GM21717 (cell line): ENCODE results near the gene NAV2.

Source experiments
- ATAC-seq: cut with Tn5 transposase; IDR thresholded peaks from one replicate; pipeline ENCODE4 v1.9.1; 2021; ENCODE audit warnings: mild to moderate bottlenecking, moderate library complexity; ENCODE audit not compliant: unreplicated experiment

NAV2 gene

GRCh38 chr11:20011307-20011951 lies 298.8 kb downstream of the NAV2 start:
- ATAC-seq: no peak

- no peak for ATAC-seq
These were observed 300.9 kb downstream of the NAV2 start for GRCh38 chr11:20013346-20014066.

GRCh38 chr11:20014067-20014402 lies 301.4 kb downstream of the NAV2 start:
- no peak for ATAC-seq

DNA sequence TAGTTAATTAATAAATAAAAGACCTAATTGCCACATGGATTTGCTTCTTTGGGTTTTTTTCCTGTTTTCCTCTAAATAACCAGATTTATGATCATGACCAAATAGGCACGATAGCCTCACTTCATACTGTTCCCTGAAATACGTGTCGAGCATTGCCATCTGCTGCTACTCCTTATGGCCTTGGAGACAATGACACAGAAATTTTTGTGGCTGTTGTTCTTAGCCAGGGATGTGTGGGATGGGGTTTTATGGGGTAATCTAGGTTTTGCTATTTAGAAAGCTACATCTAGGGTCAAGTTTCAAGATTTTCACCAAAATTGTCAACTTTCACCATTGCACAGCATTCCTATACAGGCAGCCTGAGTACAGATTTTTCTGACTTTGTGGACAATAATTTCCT lies 302.5 kb downstream of the NAV2 start:
- no peak for ATAC-seq

DNA sequence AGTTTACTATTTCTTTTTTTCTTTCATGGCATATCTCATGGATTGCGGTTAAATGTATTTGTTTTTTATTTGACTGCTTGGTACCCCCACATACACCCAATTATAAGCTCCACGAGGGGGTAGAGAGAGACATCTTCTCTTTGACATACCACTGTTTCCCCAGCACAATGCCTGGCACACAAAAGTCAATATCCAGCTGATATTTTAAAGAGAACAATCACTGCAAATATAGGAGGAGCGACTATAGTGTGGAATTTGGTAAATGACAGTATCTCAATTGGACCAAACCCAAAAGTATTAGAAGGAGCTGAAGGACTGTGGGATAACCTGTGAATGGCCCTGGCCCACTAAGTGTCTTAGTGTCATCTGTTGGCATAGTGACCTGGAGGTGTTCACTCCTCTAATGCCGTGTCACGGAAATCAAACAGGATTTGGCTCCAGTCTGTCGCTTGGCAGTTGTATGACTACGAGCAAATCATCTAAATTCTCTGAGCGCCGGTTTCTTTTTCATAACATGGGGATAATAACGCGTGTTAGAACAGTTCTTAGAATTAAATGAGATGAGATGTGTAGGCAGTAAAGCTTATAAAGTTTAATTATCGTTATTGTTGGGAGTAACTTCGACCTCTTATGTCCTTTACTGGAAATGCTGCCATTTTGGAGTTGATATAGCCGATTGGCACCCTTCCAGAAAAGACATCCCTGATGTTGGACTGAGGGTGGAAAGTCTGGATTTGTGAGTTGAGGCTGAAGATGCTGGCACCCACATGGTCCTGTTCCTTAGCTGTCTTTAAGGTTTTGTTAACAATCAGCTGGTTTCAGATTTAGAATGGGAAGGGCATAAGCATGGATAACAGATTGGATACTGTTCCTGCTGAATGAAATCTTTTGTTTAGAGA lies 303.1 kb downstream of the NAV2 start:
- no peak for ATAC-seq

- no peak for ATAC-seq
These were observed 303.9 kb downstream of the NAV2 start for GRCh38 chr11:20016526-20016925.

DNA sequence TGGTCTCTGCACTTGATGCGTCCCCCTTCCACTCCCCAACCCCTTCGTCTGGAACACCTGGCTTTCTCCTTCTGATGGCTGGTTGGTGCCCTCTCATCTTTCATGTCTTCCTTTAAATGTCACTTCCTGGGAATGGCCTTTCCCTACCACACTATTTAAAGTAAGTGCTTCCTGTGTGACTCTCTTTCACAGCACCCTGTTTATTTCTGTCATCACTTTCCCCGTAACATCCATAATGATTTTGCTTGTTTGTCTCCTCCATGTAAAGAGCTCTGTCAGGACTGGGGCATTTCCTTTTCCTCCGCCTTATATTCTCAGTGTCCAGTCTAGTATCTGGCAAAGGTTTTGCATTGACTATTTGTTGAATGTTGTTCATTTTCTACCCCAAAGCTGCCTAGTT lies 304.7 kb downstream of the NAV2 start:
- no peak for ATAC-seq

- ATAC-seq: no peak
These were observed 307.6 kb downstream of the NAV2 start for GRCh38 chr11:20020198-20020597.

DNA sequence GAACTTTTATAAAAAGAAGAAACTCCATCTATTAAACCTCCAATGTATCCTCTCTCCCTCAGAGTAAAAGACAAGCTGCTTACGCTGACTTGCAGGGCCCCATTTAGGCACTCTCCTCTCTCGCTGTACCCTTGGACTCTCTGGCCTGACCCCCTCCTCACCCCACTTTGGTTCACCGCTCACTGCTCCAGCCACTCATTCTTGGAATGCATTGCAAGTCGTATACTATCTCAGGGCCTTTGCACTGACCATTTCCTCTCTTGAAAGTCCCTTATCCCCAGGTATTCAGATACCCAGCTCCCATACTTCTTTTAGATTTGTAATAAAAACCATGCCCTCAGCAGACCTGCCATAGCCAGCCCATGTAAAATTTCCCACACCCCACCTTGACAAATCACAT lies 308.1 kb downstream of the NAV2 start:
- no peak for ATAC-seq

GRCh38 chr11:20021212-20021611 lies 308.6 kb downstream of the NAV2 start:
- ATAC-seq: no peak

DNA sequence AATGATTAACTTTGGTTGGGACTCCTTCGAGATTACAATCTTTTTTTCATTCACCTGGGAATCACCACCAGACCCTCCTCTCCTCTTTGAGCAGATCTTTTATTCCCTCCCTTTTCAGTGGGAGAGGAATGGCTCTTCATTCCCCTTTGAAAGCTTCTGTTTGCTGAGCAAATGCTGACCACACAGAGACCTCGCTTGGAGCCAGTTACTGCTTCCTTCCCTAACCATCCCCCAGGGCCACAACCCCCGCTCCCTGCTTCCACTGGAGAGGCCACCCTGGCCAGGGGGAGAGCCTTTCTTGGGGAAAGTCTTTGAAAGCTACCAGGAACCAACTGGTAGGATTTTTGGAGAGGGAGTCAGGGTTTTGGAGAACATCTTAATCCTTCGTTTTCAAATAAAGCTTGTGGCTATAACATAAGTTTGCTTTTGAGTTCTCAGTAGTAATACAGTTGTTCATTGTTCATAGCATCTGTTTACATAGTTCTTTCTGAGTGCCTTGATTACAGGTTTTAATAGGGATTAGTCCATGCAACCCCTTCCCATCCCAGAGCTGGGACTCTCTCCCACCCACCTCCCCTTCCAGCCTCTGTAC lies 309.2 kb downstream of the NAV2 start:
- ATAC-seq: no peak

GRCh38 chr11:20022363-20023081 lies 309.9 kb downstream of the NAV2 start:
- ATAC-seq: no peak

DNA sequence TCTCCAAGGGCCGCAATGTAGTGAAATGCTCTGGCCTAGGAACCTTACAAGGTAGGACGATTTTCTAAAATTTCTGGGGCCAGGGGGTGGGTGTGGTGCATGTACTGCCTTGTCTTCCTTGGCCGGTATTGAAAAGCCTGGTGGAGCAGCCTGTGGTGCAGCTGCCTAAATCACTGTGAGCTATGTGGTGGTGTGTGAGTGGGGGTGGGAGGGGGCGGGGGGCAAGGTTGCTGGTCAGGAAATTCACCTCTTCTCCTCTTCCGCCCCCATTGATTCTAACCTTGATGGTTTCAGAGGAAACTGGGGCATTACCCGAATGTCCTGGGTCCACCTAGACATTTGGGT lies 310.4 kb downstream of the NAV2 start:
- no peak for ATAC-seq

- no peak for ATAC-seq
These were observed 311.7 kb downstream of the NAV2 start for GRCh38 chr11:20024172-20024935.

DNA sequence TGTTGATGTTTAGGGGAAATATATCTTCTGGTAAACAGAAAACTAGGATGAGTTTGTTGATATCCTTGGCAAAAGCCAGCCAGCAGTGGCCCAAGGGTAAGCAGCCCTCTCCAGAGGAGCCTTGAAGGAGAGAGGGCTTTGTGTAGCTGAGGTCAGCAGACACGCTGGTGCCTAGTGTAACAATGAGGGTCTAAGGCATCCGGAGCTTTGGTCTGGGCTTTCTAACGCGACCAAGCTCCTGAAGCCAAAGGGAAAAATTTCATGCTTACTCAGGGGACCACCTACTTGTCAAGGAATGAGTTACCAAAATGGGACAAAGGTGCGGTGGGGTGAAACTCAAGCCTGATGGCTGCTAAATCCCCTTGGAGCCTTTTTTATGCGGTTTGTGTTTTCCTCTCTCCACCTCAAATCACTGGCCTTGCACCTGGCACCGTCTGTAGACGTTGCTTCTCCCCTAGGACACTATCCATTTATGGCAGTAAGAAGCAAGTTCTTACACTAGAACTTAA lies 312.7 kb downstream of the NAV2 start:
- no peak for ATAC-seq

DNA sequence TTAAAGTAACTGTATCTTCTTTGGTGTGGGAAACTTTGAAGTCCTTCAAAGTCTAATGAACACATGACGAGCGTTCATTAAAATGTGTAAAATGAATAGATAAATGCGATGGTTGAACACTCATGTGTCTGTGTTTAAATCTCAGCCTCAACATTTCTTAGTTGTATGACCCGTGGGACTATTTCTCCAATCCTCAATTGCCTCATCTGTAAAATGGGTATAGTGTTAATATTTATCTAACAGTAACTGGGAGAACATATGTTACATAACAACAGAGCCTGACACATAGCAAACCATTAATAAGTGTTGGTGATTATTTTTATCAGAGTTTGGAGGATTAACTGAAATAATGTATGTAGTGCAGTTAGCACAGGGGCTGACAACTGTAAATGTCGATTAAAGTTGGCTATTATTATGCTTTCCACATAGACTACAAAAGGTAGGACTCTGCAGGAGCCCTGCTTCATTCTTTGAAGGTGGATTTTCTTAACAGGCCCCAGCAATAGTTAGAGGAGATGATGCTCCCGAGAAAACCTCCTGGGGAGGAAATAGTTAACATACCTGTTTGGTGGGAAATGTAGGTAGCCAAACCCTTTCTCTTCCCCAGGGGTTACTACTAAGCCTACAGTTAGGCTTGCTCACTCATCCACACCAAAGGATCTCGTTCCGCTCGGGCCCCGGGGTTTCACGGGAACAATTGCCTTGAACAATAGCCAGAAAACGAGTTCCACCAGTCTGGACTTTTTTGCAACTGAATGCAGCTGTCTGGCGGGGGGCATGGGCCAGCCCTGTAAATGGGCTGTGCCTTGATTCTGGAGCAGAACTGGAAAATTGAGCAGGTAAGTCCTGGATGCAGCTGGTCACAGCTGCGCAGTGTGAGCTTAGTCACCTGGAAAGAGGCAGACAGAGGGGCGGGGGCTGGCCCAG lies 314.3 kb downstream of the NAV2 start:
- no peak for ATAC-seq

- no peak for ATAC-seq
These were observed 314.9 kb downstream of the NAV2 start for GRCh38 chr11:20027556-20028013.

- ATAC-seq: no peak
These were observed 316.6 kb downstream of the NAV2 start for GRCh38 chr11:20029193-20029592.

DNA sequence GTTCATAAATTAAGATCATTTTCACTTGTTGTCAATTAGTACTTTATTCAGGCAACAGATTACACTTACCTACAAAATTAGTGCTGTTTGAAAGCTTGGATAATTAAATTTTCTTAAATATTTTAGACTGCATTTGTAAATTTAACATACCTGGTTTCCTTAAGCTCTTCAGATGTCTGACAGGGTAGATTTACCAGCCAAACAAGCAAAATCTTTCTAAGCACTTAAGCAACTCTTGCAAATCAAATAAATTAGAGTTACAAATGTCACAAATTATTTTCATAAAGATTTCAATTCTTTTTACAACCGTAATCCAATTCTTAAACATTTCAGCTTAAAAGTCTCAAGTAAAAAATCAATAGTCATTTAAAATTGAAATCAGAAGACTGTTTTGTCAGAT lies 317.8 kb downstream of the NAV2 start:
- ATAC-seq: no peak
